ENCODE measurements around the gene EPHB3.
A peak's percentile ranks its signal among the peaks of the same experiment; 100 is the strongest.

EPHB3 gene

DNA sequence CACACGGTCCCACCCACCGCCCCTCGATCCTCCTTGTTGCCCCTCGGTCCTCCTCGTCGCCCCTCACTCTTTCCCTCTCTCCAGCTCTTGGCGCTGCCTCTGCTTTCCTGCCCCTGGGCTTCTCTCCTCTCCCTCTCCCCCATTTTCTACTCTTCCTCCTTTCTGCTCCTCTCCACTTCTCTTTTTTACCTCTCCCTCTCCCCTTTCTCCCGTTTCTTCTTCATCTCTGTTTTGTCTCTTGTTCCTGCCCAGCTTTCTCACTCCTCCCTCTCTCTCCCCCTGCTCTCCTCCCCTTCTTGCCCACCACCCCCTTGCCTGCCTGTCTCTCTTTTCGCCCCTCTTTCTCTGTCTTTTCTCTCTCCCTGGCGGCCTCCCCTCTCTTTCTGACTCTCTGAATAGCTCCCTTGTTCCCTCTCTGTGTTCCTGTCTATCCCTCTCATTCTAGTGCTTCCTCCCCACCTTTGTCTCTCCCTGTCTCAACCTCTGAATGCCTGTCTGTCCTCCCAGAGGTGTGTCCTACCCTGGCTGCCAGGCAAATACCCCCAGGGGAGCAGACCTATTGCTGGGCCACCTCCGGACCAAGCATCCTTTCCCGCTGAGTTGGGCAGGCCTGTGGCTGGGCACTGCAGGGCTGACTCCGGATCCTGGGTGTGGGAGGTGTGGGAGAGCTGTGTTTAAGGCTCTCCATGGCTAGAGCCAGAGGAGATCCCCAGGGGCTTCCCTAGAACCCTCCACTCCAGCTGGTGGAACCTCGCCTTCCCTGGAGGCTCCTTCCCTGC is 41.0 kb downstream of the EPHB3 start:
- no peaks in the 10 kb centered on the region for H3K9me3 ChIP-seq
- DNase-seq = no peak
- no peak overlapping the region for H3K4me3 ChIP-seq (ENCODE audit: low read depth, low read length)
- peaks cover 16% of the 10 kb centered on the region for H3K4me1 ChIP-seq
- TF ChIP-seq, protein P1, sequence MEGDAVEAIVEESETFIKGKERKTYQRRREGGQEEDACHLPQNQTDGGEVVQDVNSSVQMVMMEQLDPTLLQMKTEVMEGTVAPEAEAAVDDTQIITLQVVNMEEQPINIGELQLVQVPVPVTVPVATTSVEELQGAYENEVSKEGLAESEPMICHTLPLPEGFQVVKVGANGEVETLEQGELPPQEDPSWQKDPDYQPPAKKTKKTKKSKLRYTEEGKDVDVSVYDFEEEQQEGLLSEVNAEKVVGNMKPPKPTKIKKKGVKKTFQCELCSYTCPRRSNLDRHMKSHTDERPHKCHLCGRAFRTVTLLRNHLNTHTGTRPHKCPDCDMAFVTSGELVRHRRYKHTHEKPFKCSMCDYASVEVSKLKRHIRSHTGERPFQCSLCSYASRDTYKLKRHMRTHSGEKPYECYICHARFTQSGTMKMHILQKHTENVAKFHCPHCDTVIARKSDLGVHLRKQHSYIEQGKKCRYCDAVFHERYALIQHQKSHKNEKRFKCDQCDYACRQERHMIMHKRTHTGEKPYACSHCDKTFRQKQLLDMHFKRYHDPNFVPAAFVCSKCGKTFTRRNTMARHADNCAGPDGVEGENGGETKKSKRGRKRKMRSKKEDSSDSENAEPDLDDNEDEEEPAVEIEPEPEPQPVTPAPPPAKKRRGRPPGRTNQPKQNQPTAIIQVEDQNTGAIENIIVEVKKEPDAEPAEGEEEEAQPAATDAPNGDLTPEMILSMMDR (IDR thresholded peaks at IDR 0.05; ENCODE audit: low read depth, low read length) = no peak
- H3K36me3 ChIP-seq = no peaks in the 10 kb centered on the region
- no peaks in the 10 kb centered on the region for H3K27me3 ChIP-seq

GRCh38 chr3:184603151-184604030 is 41.8 kb downstream of the EPHB3 start:
- H3K4me1 ChIP-seq = peaks cover 10% of the 10 kb centered on the region
- no peak overlapping the region for H3K4me3 ChIP-seq (ENCODE audit: low read depth, low read length)

GRCh38 chr3:184604039-184604601 is 42.5 kb downstream of the EPHB3 start:
- H3K4me1 ChIP-seq = peaks cover 4% of the 10 kb centered on the region
- no peak overlapping the region; the same call in 1 of the 2 replicates for H3K4me3 ChIP-seq (ENCODE audit: low read depth, low read length)
- TF ChIP-seq, protein P1 (IDR thresholded peaks at IDR 0.05; ENCODE audit: low read depth, low read length) = no peak
- H3K36me3 ChIP-seq = no peaks in the 10 kb centered on the region
- H3K27me3 ChIP-seq = no peaks in the 10 kb centered on the region
- peak; percentile 51 for DNase-seq
- no peaks in the 10 kb centered on the region for H3K9me3 ChIP-seq

More at GRCh38 chr3:184603151-184604030, 41.8 kb downstream of the EPHB3 start:
- Histone ChIP-seq H3K36me3 (no peaks in the 10 kb centered on the region), H3K27me3 (no peaks in the 10 kb centered on the region), H3K9me3 (no peaks in the 10 kb centered on the region)
- no peak for DNase-seq
- TF ChIP-seq, protein P1 (IDR thresholded peaks at IDR 0.05; ENCODE audit: low read depth, low read length) = no peak

GRCh38 chr3:184604615-184605290 is 43.2 kb downstream of the EPHB3 start:
- Histone ChIP-seq H3K4me3 (ENCODE audit: low read depth, low read length) (no peak overlapping the region), H3K4me1 (no peaks in the 10 kb centered on the region; the same call in 1 of the 2 replicates), H3K36me3 (no peaks in the 10 kb centered on the region), H3K9me3 (no peaks in the 10 kb centered on the region), H3K27me3 (no peaks in the 10 kb centered on the region)
- TF ChIP-seq, protein P1 (IDR thresholded peaks at IDR 0.05; ENCODE audit: low read depth, low read length) = no peak
- no peak for DNase-seq

DNA sequence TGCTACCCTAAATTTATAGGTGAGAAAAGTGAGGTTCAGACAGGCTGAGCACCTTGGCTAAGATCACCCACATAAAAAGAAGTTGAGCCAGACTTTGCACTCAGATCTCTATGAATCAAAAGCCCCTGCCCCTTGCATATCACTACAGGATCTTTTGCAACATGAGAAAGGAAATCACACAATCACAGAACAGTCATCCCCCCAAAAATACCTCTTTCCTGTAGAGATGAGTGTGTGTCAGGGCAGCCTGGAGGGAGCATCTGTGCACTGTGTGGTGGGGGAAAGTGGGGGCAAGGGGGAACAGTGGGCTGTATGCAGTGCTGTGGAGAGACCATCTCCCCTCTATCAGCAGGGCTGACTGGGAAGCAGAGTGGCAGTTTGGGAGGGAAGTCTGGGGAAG is 46.6 kb downstream of the EPHB3 start:
- Histone ChIP-seq H3K36me3 (no peaks in the 10 kb centered on the region), H3K4me1 (no peaks in the 10 kb centered on the region), H3K9me3 (no peaks in the 10 kb centered on the region), H3K27me3 (no peaks in the 10 kb centered on the region), H3K4me3 (ENCODE audit: low read depth, low read length) (no peak overlapping the region)
- no peak for DNase-seq
- TF ChIP-seq, protein P1 (IDR thresholded peaks at IDR 0.05; ENCODE audit: low read depth, low read length) = no peak
